ENCODE measurements around the gene APOM.

Gene APOM

GRCh38 chr6:31630177-31630934, 25.3 kb upstream of the APOM start:
- DNase-seq (ENCODE audit: insufficient read length, low spot score) = no peak
- FAIRE-seq = no peak
- no peak; the same call in 1 of the 2 replicates for TF ChIP-seq POLR2A (IDR thresholded peaks at IDR 0.05; ENCODE audit: low read depth, low read length)
- 0 out of 2 replicates have a peak, but pooled peaks have one; percentile 12 for TF ChIP-seq POU2F2 (IDR thresholded peaks at IDR 0.05; ENCODE audit: low read depth, low read length)
- 0 out of 2 replicates have a peak, but pooled peaks have one; percentile 49 for TF ChIP-seq POLR2AphosphoS5 (IDR thresholded peaks at IDR 0.05; ENCODE audit: low read depth, low read length)

- no peak for DNase-seq (ENCODE audit: insufficient read length, low spot score)
- no peak for FAIRE-seq
- TF ChIP-seq PAX5 (IDR thresholded peaks at IDR 0.05; ENCODE audit: insufficient read depth, low read length, severe bottlenecking) = no peak
- no peak for TF ChIP-seq POLR2AphosphoS5 (IDR thresholded peaks at IDR 0.05; ENCODE audit: low read depth, low read length)
- no peak for TF ChIP-seq POLR2A (IDR thresholded peaks at IDR 0.05; ENCODE audit: low read depth, low read length)
- TF ChIP-seq TAF1 (IDR thresholded peaks at IDR 0.05; ENCODE audit: low read depth, low read length) = no peak
Measured at GRCh38 chr6:31631209-31631608, 24.5 kb upstream of the APOM start.

DNA sequence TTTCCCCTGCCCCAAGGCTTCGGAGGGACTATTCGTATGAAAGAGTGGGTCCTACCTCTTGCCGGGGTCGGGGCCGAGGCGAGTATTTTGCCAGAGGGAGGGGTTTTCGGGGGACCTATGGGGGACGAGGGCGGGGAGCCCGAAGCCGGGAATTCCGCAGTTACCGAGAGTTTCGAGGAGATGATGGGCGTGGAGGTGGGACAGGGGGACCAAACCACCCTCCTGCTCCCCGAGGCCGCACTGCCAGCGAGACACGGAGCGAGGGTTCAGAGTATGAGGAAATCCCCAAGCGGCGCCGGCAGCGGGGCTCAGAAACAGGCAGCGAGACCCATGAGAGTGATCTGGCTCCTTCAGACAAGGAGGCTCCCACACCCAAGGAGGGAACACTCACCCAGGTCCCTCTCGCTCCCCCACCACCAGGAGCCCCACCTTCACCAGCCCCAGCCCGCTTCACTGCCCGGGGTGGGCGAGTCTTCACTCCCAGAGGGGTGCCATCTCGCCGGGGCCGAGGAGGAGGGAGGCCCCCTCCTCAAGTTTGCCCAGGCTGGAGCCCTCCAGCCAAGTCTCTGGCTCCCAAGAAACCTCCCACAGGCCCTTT, 23.9 kb upstream of the APOM start:
- no peak for DNase-seq (ENCODE audit: insufficient read length, low spot score)
- FAIRE-seq = no peak

GRCh38 chr6:31632279-31632946, 23.3 kb upstream of the APOM start:
- DNase-seq (ENCODE audit: insufficient read length, low spot score) = no peak
- FAIRE-seq = no peak
- no peak for TF ChIP-seq SPI1 (IDR thresholded peaks at IDR 0.05; ENCODE audit: low read depth, low read length)
- TF ChIP-seq POLR2A (IDR thresholded peaks at IDR 0.05; ENCODE audit: low read depth, low read length) = peak; percentile 62
- TF ChIP-seq POLR2AphosphoS5 (IDR thresholded peaks at IDR 0.05; ENCODE audit: low read depth, low read length) = peak; percentile 61; the same call in 1 of the 2 replicates
- no peak for TF ChIP-seq PAX5 (IDR thresholded peaks at IDR 0.05; ENCODE audit: insufficient read depth, low read length, severe bottlenecking)
- TF ChIP-seq POU2F2 (IDR thresholded peaks at IDR 0.05; ENCODE audit: low read depth, low read length) = no peak
- no peak for TF ChIP-seq TAF1 (IDR thresholded peaks at IDR 0.05; ENCODE audit: low read depth, low read length)

More for the DNA sequence above, 23.9 kb upstream of the APOM start:
- TF ChIP-seq TAF1 (IDR thresholded peaks at IDR 0.05; ENCODE audit: low read depth, low read length) (no peak), POLR2A (IDR thresholded peaks at IDR 0.05; ENCODE audit: low read depth, low read length) (0 out of 2 replicates have a peak, but pooled peaks have one; percentile 11), SPI1 (IDR thresholded peaks at IDR 0.05; ENCODE audit: low read depth, low read length) (no peak), POU2F2 (IDR thresholded peaks at IDR 0.05; ENCODE audit: low read depth, low read length) (no peak), POLR2AphosphoS5 (IDR thresholded peaks at IDR 0.05; ENCODE audit: low read depth, low read length) (0 out of 2 replicates have a peak, but pooled peaks have one; percentile 17), PAX5 (IDR thresholded peaks at IDR 0.05; ENCODE audit: insufficient read depth, low read length, severe bottlenecking) (no peak)

- TF ChIP-seq POLR2A (IDR thresholded peaks at IDR 0.05; ENCODE audit: low read depth, low read length) (peak; percentile 35; the same call in 1 of the 2 replicates), POU2F2 (IDR thresholded peaks at IDR 0.05; ENCODE audit: low read depth, low read length) (no peak)
- FAIRE-seq = no peak
- no peak for DNase-seq (ENCODE audit: insufficient read length, low spot score)
Measured at GRCh38 chr6:31633447-31633846, 22.2 kb upstream of the APOM start.

DNA sequence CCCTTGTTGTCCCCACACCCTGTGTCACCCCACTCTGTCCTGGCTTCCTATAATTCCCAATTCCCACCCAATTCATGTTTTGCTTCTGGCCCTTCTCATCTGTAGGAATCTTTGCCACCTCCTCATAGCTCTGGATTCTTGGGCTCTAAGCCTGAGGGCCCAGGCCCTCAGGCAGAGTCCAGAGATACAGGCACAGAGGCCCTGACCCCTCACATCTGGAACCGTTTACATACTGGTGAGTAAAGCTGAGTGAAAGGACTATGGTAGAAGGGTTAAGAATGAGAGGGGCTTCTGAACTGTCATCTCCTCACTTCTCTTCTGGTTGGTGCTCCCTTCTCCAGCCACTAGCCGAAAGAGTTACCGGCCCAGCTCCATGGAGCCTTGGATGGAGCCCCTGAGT, 21.6 kb upstream of the APOM start:
- FAIRE-seq (no peak), DNase-seq (ENCODE audit: insufficient read length, low spot score) (no peak)
- TF ChIP-seq POLR2A (IDR thresholded peaks at IDR 0.05; ENCODE audit: low read depth, low read length) = no peak
- no peak for TF ChIP-seq SPI1 (IDR thresholded peaks at IDR 0.05; ENCODE audit: low read depth, low read length)
- no peak for TF ChIP-seq POU2F2 (IDR thresholded peaks at IDR 0.05; ENCODE audit: low read depth, low read length)
- no peak for TF ChIP-seq TAF1 (IDR thresholded peaks at IDR 0.05; ENCODE audit: low read depth, low read length)
- TF ChIP-seq PAX5 (IDR thresholded peaks at IDR 0.05; ENCODE audit: insufficient read depth, low read length, severe bottlenecking) = no peak
- TF ChIP-seq POLR2AphosphoS5 (IDR thresholded peaks at IDR 0.05; ENCODE audit: low read depth, low read length) = no peak

DNA sequence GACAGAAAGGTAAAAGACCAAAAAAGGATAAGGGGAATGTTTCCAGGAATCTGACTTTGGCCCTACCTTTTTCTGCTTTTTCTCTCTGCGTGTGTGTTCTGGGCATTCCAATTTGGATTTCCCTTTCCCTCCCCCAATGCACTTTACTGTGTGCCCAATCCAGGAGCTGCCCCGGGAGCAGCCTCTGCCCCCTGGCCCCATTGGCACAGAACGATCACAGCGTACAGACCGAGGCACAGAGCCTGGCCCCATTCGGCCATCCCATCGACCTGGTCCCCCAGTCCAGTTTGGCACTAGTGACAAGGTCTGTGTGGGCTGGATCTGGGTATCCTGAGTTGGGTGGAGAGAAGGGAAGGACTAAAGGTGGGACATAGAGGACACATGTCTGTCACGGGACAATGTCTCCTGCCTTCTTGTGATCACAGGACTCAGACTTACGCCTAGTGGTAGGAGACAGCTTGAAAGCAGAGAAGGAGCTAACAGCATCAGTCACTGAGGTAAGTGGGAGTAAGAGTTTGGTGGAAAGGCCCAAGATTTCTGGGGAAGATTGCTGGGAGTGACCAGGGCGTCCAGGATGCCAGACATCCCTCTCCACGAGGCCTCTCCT, 20.6 kb upstream of the APOM start:
- FAIRE-seq (no peak), DNase-seq (ENCODE audit: insufficient read length, low spot score) (no peak)
- TF ChIP-seq POLR2A (IDR thresholded peaks at IDR 0.05; ENCODE audit: low read depth, low read length) = no peak; the same call in 1 of the 2 replicates
- no peak for TF ChIP-seq POU2F2 (IDR thresholded peaks at IDR 0.05; ENCODE audit: low read depth, low read length)
- TF ChIP-seq SPI1 (IDR thresholded peaks at IDR 0.05; ENCODE audit: low read depth, low read length) = no peak
- no peak for TF ChIP-seq TAF1 (IDR thresholded peaks at IDR 0.05; ENCODE audit: low read depth, low read length)
- TF ChIP-seq POLR2AphosphoS5 (IDR thresholded peaks at IDR 0.05; ENCODE audit: low read depth, low read length) = no peak
- TF ChIP-seq PAX5 (IDR thresholded peaks at IDR 0.05; ENCODE audit: insufficient read depth, low read length, severe bottlenecking) = no peak

DNA sequence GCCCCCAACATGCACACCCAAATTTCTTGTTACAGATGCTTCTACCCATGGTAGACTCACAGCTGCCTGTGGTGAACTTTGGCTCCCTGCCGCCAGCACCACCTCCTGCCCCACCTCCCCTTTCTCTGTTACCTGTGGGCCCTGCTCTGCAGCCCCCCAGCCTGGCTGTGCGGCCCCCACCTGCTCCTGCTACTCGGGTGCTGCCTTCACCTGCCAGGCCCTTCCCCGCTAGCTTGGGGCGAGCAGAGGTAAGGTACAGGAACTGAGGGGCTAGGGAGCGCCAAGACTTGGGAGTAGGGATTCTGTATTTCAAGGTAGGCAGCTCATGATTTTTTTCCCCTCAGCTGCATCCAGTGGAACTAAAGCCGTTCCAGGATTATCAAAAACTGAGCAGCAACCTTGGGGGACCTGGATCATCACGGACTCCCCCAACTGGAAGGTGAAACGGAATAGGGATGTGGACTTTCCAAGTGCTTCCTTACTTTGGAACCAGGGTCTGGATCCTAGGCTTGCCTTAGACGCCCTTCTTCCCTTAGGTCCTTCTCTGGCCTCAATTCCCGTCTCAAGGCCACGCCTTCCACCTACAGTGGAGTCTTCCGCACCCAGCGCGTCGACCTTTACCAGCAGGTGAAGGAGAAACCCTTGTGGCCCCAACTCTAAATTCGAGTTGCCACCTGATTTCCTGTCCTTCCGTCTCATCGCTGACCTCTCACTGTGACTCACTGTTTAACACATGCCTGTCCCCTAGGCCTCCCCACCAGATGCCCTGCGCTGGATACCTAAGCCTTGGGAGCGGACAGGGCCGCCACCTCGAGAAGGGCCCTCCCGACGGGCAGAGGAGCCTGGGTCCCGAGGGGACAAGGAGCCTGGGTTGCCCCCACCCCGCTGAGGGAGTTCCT, 18.7 kb upstream of the APOM start:
- TF ChIP-seq POLR2AphosphoS5 (IDR thresholded peaks at IDR 0.05; ENCODE audit: low read depth, low read length) (no peak), SPI1 (IDR thresholded peaks at IDR 0.05; ENCODE audit: low read depth, low read length) (no peak), TAF1 (IDR thresholded peaks at IDR 0.05; ENCODE audit: low read depth, low read length) (no peak), PAX5 (IDR thresholded peaks at IDR 0.05; ENCODE audit: insufficient read depth, low read length, severe bottlenecking) (no peak), POU2F2 (IDR thresholded peaks at IDR 0.05; ENCODE audit: low read depth, low read length) (no peak), POLR2A (IDR thresholded peaks at IDR 0.05; ENCODE audit: low read depth, low read length) (no peak)
- no peak for DNase-seq (ENCODE audit: insufficient read length, low spot score)
- FAIRE-seq = no peak

Data from GM12891 (cell line).